NCI-H2196 (cell line): ENCODE measurements around the gene NINJ1.
"Not testable (repeated sequence)": the region's sequence is repeated elsewhere in the genome, so short reads cannot be mapped to it uniquely, and the experiment has no call there.

Experiments
- DNase-seq: peaks from one replicate; lab custom pipeline; 2025; ENCODE audit not compliant: unreplicated experiment; lab: John Stamatoyannopoulos, UW

Gene NINJ1

DNA sequence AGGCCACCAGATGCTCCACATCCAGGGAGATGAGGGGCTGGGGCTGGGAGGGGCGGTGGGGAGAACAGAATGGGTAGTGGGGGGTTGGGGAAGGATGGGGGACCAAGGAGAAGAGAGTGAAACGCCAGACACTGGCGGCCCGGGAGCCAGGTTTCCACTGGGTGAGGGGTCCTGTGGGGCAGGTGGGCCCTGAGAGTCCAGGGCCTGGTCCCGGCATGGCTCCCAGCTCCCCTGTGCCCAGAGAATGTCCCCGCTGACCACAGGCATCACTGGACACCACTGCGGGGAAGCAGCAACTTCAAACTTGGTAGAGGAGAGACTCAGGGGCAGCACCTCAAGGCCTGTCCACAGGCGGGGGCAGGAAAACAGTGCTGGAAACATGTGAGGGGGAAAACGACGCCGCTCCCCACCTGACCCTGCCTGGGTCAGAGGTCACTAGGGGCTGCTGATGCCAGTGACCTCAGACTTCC, 13.2 kb downstream of the NINJ1 start:
- no peak for DNase-seq

DNA sequence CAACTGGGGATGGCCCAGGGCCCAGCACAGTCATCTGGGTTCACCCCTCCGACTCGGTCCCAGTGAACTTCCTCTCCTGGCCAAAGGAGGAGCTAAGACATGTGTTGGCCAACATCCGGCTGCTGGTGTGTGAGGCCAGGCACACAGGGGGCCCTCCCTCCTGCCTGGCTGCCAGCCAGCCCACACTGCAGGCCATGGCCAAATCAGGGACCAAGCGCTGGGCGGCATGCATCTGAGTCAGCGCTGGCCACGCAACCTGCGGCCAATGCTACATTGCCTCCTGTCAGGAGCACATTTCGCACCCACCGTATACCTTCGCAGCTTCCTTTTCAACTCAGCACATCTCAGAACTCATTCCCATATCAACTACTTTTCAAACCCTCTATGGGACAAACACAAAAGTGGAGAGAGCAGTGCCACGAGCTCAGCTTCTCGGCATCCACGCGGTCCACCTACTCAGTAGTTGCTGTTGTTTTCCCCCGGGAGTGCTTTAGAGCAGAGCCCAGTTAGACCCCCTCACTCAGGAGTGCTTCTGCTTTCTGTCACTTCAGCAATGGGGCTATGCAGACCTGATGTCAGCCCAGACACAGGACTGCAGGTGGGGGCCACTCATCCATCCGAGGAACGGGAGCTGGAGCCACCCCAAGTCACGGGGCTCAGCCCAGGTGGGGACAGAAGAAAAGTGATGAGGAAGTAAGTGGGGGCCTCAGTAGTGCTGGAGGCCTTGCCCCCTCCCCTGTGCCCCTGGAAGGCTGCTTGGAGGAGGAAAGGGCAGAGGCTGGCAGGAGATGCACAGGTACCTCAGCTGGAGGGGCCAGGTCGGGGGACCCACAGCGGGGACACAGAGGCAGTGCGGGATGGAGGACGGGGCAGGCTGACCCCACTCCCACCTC, 13.9 kb downstream of the NINJ1 start:
- DNase-seq = peak; percentile 78

DNA sequence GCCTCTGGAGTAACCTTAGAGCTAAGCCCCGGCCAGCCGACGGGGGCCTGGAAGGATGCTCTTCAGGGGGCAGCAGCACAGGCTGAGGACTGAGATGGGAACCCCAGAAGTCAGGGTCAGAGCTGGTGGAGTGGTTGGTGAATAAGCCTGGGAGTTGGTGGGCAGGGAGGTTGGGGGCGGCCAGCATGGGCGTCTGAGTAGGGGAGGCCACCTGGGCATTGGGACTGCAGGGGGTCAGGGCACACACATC, 14.4 kb downstream of the NINJ1 start:
- DNase-seq = no peak

DNA sequence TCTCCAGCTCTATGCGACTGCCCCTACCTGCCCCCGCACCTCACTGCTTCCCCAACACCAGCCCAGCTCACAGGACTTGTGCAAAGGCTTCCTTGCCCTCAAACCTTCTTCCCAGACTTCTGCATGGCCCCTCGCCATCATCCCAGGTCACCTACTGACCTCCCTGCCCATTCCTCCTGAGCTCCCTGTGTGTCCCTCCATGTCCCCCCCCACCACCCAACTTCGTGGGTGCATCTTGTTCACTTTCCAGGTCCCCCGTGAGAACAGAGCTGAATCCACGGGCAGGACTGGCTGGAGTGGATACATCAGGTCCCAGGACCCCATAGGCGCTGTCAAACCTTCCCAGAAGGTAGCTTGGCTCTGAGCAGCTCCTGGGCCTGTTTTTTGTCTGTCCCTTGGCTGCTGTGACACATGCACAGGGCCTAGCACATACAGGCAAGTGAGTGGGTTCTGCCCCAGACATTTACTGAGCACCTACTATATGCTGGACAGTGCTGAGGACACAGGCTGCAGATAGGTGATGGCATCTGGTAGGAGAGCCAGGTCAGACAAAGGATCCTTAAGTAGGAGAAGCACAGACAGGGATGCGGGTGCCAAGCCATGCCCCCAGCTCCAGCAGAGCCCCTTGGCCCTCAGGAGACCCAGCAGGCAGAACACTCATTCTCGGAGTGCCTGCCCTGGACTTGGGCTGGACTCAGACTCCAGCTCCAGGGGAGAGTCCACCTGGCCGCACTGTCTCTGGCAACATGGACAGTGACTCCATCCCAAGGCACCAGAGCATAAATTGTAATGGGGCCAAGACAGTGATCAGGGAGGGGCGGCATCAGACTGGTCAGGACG, 15.0 kb downstream of the NINJ1 start:
- DNase-seq = no peak

DNA sequence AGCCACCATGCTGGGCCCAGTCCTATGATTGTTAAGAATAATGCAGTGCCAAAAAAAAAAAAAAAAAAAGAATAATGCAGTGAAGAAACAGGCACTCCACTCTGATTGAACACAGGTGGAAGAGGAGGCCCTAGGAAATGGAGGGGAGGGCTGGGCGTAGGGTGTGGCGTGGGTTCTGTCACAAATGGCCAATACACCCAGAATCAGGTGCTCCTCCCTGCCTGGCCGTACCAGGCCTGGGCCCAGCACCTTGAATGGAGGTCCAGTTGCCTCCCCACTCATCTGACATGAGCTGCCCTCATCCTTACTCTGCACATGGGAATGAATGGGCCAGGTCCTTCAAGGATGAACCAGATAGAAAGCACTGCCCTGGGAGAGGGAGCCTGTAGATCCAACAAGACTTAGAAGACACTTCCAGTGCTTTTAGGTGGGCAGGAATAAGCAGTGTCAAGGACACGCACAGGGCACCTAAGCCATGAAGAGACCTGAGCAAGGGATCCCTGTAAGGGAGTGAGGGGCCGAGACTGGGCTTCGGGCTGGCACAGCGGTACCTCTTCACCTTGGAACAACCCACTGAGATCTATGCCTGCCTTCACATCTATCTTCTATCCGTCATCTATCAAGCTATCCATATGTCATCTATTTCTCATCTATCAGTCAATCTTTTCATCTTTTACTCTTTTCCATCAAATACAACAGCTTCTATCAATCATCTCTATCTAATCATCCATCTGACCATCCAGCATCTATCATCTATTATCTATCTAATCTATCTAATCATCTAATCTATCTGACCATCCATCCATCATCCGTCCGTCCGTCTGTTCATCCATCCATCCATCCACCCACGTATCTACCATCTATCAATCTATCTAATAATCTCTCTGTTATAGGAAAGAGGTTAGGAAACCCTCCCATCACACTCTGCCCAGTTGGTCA, 15.9 kb downstream of the NINJ1 start:
- DNase-seq = no peak

DNA sequence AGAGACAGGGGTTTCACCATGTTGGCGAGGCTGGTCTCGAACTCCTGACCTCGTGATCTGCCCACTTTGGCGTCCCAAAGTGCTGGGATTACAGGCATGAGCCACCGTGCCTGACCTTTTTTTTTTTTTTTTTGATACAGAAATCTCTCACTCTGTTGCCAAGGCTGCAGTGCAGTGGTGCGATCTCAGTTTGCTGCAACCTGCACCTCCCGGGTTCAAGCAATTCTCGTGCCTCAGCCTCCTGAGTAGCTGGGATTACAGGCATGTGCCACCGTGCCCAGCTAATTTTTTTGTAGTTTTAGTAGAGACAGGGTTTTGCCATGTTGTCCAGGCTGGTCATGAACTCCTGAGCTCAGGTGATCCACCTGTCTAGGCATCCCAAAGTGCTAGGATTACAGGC, 16.5 kb downstream of the NINJ1 start:
- DNase-seq = not testable (repeated sequence)

DNA sequence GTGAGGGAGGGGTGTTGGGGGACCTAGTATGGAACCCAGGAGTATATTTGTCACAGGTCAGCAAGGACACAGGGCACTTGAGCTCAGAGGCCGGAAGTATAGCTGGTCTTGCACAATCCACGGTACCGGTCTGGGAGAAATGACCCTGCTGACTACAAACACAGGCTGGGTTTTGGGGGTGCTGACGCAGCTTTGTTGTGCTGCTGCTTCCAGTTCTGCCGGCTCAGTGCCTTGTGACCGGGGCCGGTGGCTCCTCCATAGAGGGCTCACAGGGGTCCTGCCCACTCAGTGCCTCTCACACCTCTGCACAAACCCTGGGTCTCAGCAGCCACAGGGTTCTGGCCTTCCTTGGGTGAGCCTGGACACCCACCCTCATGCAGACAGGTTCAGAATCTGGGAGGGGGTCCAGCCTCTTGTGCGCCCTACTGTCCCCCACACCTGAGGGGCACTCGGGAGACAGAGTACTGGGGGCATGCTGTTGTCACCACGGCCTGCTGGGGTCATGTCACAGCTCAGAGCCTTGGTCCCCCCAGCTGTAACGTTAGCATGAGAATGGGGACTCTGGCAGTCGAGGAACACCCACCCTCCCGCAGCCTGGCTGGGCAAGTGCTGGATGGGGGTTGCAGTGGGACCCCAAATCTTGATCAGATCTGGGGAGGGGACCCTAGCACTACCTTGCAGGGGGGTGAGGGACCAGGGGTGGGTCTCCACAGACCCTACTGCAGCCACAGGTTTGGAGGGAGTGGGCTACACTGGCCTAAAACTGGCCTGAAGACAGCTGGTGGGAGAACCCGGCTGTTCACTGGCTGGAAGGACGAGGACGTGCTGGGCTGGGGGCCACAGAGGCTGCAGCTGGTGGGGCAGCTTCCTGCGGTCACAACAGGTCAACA, 17.7 kb downstream of the NINJ1 start:
- DNase-seq = no peak

DNA sequence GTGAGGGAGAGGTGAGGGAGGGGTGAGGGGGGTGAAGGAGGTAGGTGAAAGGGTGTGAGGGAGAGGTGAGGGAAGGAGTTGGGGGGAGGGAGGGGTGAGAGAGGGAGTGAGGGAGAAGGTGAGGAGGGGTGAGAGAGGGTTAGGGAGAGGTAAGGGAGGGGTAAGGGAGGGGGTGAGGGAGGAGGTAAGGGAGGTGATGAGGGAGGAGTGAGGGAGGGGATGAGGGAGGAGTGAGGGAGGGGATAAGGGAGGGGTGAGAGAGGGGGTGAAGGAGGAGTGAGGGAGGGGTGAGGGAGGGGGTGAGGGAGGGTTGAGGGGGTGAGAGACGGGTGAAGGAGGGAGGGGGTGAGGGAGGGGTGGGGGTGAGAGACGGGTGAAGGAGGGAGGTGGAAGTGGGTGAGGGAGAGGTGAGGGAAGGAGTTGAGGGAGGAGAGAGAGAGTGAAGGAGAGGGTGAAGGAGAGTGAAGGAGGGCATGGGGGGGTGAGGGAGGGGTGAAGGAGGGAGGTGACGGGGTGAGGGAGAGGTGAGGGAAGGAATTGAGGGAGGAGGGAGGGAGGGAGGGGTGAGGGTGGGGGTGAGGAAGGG, 18.5 kb downstream of the NINJ1 start:
- no peak for DNase-seq

DNA sequence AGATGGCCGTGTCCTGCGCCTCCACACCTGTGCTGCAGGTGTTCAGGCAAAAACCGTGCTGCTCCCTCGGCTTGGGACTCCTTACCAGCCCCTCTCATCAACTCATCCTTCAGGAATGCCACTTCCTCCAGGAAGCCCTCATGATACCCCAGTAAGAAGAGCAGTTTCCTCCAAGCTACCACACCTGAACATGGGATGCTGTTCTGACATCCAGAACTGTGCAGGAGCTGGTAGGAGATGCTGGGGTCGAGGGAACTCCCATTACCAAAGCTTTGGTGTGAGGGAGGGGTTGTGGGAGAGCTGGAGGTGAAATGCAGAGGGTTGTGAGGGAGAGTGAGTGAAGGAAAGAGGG, 19.1 kb downstream of the NINJ1 start:
- DNase-seq = no peak

DNA sequence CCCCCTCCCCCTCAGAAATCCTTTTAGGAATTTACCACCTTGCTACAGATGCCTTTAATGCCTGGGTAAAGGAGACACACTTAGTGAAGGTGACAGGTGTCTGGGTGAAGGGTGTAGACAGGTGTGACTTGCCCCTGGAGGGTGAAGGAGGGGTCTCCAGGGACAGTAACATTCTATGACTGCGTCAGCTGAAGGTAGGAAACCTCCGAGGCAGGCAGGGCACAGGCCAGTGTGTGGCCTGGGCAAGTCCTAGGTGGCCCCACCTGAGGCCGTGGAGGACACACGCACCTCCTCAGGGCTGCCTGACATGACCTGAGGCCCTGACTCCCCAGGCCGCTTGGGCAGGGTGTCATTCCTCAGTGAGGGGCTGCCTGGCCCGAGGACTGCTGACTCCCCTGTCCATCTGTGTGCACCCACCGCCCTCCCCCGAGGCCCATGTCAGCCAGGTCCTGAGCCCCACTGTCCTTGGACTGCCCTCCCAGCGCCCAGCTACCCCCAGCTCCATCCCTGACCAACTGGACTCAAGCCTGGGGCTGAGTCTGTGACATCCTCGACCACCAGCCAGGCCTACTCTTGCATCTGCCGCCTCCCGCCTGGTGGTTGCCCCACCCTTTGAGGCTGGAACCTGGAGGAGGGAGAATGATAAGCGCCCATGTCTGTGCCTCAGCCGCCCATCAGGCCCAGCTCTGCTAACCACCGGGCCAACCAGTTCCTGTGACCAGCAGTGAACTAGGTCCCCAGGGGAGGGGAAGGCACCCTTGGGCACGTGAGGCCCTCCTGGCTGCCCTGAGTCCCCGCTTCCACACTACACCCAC, 19.7 kb downstream of the NINJ1 start:
- no peak for DNase-seq

DNA sequence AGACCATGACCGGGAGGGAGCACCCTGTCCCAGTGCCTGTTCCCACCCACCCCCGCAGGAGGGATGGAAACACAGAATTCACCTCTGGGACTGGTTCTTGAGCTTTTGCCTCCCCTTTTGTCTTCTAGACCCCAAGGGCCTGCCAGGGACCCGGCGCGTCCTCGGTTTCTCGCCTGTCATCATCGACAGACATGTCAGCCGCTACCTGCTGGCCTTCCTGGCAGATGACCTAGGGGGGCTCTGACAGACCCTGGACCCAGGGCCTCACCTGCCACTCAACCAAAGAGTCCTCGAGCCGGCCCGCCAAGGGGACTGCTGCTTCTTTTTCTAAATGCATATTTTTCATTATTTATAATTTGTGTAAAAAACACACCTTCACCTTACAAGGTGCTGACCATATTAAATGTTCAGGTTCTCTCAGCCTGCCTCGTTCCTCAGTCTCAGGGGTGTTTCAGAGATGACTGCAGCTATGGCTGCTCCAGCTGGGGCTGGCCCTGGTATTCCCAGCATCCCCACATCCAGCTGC, 21.1 kb downstream of the NINJ1 start:
- DNase-seq = no peak

DNA sequence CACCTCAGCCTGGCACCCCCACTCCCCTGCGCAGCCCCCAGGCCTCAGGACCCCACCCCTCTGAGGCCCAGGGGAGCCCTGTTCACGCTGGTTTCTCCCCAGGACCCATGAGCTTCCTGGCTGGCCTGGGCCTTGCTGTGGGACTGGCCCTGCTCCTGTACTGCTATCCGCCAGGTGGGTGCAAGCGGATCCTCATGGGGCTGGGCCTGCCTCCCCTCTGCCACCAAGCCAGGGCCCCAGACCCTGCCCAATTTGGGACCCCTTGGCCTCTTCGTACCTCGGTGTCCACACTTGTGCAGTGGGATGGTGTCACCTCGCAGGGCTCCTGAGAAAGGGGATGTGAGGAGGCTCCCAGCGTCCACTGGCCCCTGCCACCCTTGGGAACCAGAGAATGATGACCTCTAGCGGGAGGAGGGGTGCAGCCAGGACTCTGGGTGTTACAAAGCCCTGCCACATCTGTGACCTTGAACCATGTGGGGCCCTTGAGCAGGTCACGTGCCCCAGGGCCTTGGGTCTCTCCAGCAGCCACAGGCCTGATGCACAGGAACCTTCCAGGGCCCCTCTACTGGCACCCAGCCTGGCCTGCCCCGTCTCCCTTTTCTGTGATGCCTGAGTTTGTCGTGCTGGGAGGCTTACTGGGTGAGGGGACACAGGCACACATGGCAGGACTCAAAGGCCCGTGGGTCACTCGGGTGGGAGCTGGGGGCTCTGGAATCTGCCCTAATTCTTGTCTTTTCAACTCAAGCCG, 21.8 kb downstream of the NINJ1 start:
- no peak for DNase-seq

DNA sequence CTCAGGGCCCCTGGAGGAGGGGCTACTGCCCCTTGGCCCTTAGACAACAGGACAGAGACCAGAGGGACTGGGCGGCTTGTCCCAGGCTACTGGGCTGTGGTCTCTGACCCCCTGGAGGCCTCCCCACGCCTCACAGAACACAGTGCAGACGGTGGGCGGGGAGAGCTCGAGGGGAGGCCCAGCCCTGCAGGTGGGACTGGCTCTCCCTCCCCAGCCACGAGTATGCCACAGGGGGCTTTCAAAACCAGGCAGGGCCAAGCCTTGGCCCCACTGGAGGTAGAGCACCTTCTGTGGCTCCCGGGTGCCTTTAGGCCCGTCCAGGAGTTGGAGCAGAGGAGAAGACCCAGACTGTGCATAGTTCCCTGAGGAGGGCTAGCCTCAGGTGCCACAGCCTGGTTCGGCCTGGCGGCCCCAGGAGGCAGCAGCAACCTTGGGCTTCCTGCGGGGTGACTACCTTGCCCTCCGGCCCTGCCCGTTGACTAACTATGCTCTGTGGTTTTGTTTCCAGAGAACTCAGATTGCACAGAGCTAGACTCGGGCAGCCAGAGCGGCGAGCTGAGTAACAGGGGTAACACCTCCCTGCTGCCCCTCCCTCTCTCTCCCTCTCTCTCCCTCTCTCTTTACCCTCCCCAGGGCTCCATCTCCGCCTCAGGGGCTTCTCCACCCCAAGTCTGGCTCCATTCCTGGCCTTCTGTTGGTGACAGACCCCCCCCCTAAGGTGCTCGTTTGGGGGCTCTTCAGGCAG, 22.5 kb downstream of the NINJ1 start:
- DNase-seq = no peak

DNA sequence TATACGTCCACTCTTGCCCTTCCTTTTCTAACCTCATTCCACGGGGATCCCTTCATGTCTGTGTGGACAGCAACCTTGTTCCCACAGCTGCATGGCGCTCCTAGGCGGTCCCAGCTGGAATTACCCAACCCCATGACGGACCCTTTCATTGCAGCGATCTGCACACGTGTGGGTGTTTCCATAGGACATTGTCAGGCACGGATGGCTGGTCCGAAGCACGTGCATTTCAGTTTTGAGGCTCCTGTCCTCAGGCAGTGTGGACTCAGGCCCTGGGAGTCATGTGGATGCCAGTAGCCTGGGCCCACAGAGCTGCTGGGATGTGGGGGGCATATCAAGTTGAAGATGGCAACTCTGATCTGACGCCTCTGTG, 23.1 kb downstream of the NINJ1 start:
- DNase-seq = no peak

DNA sequence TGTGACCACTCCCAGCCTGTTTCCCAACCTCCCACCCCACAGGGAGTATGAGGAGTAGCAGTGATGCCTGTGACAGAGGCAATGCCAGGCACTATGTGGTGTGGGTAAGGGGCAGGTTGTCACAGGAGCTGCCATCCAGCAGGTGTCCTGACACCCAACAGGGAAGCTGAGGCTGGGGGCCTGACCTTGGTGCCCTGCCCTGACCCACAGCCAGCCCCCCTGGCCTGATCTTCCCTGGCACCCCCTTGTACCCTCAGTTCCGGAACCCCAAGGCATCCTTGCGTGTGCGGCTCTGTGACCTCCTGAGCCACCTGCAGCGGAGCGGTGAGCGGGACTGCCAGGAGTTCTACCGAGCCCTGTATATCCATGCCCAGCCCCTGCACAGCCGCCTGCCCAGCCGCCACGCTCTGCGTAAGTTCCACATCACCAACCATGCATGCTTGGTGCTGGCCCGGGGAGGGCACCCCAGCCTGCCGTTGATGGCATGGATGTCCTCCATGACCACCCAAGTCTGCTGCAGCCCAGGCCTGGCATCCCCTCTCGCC, 23.7 kb downstream of the NINJ1 start:
- no peak for DNase-seq

DNA sequence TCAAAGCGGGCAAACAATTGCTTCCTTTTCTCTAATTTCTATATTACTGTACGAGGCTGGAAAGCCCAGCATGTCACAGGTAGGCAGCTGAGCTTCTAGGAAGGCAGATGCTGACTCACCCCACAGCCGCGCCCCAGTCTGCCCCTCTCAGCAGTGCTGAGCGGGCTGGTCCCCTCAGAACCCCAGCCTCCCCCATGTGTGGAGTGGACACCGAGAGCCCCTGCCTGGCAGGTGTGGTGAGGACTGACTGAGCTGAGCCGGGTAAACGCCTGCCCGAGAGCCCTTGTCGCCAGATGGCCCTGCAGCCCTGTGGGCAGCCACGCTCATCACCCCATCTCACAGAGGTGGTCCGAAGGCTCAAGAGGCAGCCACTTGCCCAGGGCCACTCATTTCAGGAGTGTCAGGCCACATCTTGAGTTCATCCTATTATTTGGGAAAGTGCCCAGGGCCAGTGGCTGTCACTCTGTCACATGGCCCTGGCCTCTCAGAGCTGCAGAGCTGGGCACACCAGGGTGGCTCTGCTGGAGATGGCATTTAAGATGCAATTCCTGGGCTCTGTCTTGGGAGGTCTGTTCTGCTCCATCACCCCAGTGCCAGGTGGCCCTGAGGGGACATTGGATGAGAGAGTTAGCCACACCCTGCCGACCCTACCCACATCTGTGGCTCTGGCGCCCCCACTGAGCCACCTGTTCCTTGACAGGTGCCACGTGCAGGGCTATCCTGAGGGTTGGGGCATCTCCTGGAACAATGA, 25.6 kb downstream of the NINJ1 start:
- no peak for DNase-seq

DNA sequence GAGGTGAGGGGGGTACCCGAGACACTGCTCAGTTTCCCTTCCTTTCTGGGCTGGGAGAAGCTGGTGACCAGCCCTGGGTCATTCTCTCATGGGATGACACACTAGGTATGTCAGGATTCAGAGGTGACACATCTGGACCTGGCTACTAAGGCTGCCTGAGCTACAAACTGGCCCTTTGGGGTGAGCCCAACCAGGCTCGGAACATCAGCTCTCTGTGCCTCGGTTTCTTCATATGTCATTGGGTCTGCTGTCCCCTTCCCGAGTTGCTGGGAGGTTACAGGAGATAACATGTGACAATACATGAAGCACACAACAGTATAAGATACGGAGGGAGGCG, 26.3 kb downstream of the NINJ1 start:
- DNase-seq = no peak
